SW 1271 (cell line): ENCODE data around the gene WDFY2.
"Not testable (repeated sequence)": the region's sequence is repeated elsewhere in the genome, so short reads cannot be mapped to it uniquely, and the experiment has no call there.

Source experiments
- DNase-seq, 2 experiments: peaks; one replicate each; lab custom pipeline; 2025; lab: John Stamatoyannopoulos, UW

WDFY2 gene

GRCh38 chr13:51666839-51667238, 82.6 kb downstream of the WDFY2 start:
- DNase-seq = no peak

GRCh38 chr13:51668580-51669195, 84.4 kb downstream of the WDFY2 start:
- no peak for DNase-seq

GRCh38 chr13:51673165-51673564, 88.9 kb downstream of the WDFY2 start:
- DNase-seq = peak in 1 of 2 experiments; percentile 10

- no peak for DNase-seq
Observed at GRCh38 chr13:51674276-51674675, 90.0 kb downstream of the WDFY2 start.

GRCh38 chr13:51675385-51675784, 91.1 kb downstream of the WDFY2 start:
- DNase-seq = no peak

- no peak for DNase-seq
Observed at GRCh38 chr13:51675877-51676276, 91.6 kb downstream of the WDFY2 start.

- no peak for DNase-seq
Observed at GRCh38 chr13:51676739-51677138, 92.5 kb downstream of the WDFY2 start.

- DNase-seq = no peak
Observed at GRCh38 chr13:51678420-51678819, 94.2 kb downstream of the WDFY2 start.

- no peak for DNase-seq
Observed at GRCh38 chr13:51679616-51680015, 95.4 kb downstream of the WDFY2 start.

GRCh38 chr13:51681037-51681678, 96.9 kb downstream of the WDFY2 start:
- DNase-seq = peak; percentile 7 to 48

GRCh38 chr13:51682686-51683085, 98.4 kb downstream of the WDFY2 start:
- no peak for DNase-seq

GRCh38 chr13:51683597-51683996, 99.3 kb downstream of the WDFY2 start:
- DNase-seq = no peak

- DNase-seq = no peak
Observed at GRCh38 chr13:51684076-51684475, 99.8 kb downstream of the WDFY2 start.

- no peak for DNase-seq
Observed at GRCh38 chr13:51687947-51688714, 103.9 kb downstream of the WDFY2 start.

GRCh38 chr13:51688937-51689662, 104.8 kb downstream of the WDFY2 start:
- DNase-seq = no peak

GRCh38 chr13:51689663-51689996, 105.4 kb downstream of the WDFY2 start:
- no peak for DNase-seq

GRCh38 chr13:51695677-51696076, 111.4 kb downstream of the WDFY2 start:
- DNase-seq = not testable (repeated sequence)

- no peak for DNase-seq
Observed at GRCh38 chr13:51697181-51697580, 112.9 kb downstream of the WDFY2 start.

- no peak for DNase-seq
Observed at GRCh38 chr13:51697855-51698254, 113.6 kb downstream of the WDFY2 start.

- DNase-seq = no peak
Observed at GRCh38 chr13:51698352-51698751, 114.1 kb downstream of the WDFY2 start.

- no peak for DNase-seq
Observed at GRCh38 chr13:51704399-51705313, 120.4 kb downstream of the WDFY2 start.

- DNase-seq = no peak
Observed at GRCh38 chr13:51707461-51707860, 123.2 kb downstream of the WDFY2 start.
